ENCODE results near the gene VPS13D.

VPS13D gene

DNA sequence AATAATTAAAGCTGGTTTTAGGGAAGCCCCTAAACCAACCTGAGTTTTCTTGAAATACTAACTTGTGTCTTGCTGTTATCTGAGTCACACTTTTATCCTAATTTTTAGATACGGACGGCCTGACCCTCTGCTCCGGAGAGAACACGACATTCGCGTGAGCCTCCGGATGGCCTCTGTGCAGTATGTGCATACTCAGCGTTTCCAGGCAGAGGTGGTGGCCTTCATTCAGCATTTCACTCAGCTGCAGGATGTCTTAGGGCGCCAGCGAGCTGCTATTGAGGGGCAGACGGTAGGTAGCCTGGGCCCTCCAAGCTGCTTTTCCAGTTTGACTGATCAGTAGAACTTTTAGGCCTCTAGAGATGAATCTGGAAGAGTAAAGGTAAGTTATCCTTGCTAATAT is 63.6 kb downstream of the VPS13D start:
- in situ Hi-C loops (cut with MboI; ENCODE audit: low sequenced_read_pairs, unreplicated experiment) = no loop called here
- no peak for DNase-seq (ENCODE audit: low spot score)
- TF ChIP-seq CTCF (IDR thresholded peaks at IDR 0.05; ENCODE audit: borderline replicate concordance, control extremely low read depth, extremely low read depth, insufficient read depth, missing control alignments) = no peak

GRCh38 chr1:12294076-12294475 is 64.2 kb downstream of the VPS13D start:
- in situ Hi-C loops (cut with MboI; ENCODE audit: low sequenced_read_pairs, unreplicated experiment) = no loop called here
- TF ChIP-seq CTCF (IDR thresholded peaks at IDR 0.05; ENCODE audit: borderline replicate concordance, control extremely low read depth, extremely low read depth, insufficient read depth, missing control alignments) = no peak
- no peak for DNase-seq (ENCODE audit: low spot score)

DNA sequence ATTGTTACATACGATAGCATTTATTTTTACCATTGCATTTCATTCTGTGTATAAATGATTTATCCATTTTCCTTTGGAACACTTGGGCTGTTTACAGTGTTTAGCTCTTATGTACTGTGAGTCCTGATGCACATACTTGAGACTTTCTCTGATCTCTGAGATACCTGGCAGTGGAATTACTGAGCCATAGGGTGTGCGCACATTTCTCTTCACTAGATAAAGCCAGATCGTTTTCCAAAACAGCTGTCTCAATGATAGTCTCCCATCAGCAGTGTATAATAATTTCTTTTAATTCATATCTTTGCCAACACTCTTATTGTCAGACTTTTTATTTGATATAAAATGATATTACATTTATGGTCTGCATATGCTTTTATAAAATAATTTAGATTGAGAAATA is 66.2 kb downstream of the VPS13D start:
- in situ Hi-C loops (cut with MboI; ENCODE audit: low sequenced_read_pairs, unreplicated experiment) = no loop called here
- TF ChIP-seq CTCF (IDR thresholded peaks at IDR 0.05; ENCODE audit: borderline replicate concordance, control extremely low read depth, extremely low read depth, insufficient read depth, missing control alignments) = no peak
- DNase-seq (ENCODE audit: low spot score) = no peak

DNA sequence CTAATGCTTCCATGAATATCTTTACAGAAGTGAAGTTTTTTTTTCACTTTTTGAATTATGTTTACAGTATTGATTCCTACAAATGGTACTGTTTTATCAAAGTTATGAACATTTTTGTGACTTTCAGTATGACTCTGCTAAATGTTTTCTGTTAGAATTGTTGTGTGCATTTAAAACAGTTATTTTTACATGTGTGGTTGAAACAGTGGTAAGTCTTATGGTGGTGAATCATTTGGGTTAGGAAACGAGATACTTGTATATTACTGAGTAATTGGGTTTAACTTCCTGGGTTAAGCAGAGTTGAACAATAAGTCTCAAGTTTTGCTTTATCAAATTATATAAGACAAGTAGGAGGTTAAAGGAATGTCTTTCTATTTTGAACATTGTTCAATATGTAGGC is 66.8 kb downstream of the VPS13D start:
- peak; percentile 50 for DNase-seq (ENCODE audit: low spot score)

DNA sequence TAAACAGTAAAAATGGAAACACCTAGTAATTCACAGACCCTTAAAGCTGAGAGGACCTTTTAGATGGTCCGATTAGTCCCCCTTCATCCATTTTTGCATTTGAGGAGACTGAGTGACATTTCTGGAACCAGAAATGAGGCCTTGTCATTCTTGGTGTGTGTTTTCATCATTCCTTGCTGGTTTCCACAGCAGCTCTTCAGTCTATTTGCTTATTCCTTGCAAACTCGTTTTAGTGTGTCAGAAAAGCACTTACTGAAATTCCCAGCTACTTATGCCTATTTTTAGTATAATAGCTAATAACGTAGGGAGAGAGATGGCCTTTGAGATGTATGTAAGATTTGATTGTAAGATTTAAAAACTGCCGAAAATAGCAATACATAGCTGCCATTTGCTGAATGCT is 70.9 kb downstream of the VPS13D start:
- no peak for DNase-seq (ENCODE audit: low spot score)
- no peak for TF ChIP-seq CTCF (IDR thresholded peaks at IDR 0.05; ENCODE audit: borderline replicate concordance, control extremely low read depth, extremely low read depth, insufficient read depth, missing control alignments)
- in situ Hi-C loops (cut with MboI; ENCODE audit: low sequenced_read_pairs, unreplicated experiment) = loop anchor here (25.0 kb wide), 1 partner anchor 312 kb away; the partner anchor contains the start of gene DHRS3

More for the DNA sequence above, 66.8 kb downstream of the VPS13D start:
- in situ Hi-C loops (cut with MboI; ENCODE audit: low sequenced_read_pairs, unreplicated experiment) = no loop called here
- TF ChIP-seq CTCF (IDR thresholded peaks at IDR 0.05; ENCODE audit: borderline replicate concordance, control extremely low read depth, extremely low read depth, insufficient read depth, missing control alignments) = no peak

- DNase-seq (ENCODE audit: low spot score) = no peak
- TF ChIP-seq CTCF (IDR thresholded peaks at IDR 0.05; ENCODE audit: borderline replicate concordance, control extremely low read depth, extremely low read depth, insufficient read depth, missing control alignments) = no peak
- in situ Hi-C loops (cut with MboI; ENCODE audit: low sequenced_read_pairs, unreplicated experiment) = loop anchor here (25.0 kb wide), 1 partner anchor 311 kb away; the partner anchor contains the start of gene DHRS3
These were observed 71.8 kb downstream of the VPS13D start for GRCh38 chr1:12301518-12302237.

Data from GM13976 (cell line).